ENCODE data around the gene BLACAT1. TPM values are rescaled to one million over a fixed set of nuclear protein-coding genes. Genes with fewer than 3 reads are reported as not detected.

Gene BLACAT1
- total and polyA plus RNA-seq, 9 of the 15 experiments (the other 6 are each of a cell fraction or from before 2014, with no cell fraction given) = 0.10 to 5.9 (median 0.73) TPM

DNA sequence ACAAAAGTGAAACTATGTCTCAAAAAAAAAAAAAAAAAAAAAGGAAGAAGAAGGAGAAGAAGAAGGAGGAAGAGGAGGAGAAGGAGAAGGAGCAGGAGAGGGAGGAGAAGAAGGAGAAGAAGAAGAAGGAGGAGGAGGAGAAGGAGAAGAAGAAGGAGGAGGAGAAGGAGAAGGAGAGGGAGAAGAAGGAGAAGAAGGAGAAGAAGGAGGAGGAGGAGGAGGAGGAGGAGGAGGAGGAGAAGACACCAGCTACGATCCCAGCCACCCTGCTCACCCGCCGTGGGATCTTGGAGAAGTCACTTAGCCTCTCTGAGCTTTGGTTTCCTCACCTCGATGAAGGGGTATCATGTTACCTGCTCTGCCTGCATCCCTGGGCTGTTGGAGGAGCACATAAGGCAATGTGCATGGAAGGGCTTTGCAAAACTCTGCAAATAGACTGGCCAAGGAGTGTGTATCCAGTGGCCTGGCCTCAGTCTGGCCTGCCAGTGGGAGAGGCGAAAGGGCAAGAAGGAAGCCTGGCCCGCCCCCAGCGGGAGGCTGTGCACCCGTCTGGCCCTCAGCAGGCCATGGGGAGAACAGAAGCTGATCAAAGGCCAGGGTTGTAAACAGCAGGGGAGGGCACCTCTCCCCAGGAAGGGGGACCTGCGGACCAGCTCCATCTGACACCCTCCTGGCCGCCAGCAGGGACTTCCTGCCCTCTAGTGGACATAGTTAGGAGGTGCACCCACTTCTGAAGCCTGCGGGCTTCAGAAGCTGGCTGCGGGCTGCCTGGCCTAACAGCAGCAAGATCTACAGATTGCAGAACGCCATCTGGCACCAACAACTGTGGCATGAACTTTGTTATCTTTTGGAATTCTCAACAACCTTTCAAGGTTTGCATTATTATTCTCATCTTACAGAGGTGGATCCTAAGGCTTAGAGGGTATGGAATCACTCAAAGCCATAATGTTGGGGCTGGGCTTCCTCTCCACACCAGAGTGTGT lies 29.4 kb upstream of the BLACAT1 start (continued):
- TF ChIP-seq FOXK2 (conservative IDR thresholded peaks at IDR 0.05 in 1 of 2, IDR thresholded peaks at IDR 0.05 in 1 of 2; ENCODE audit: low read depth in 2 of 2) (0 out of 4 replicates have a peak, but pooled peaks of 1 of the 2 experiments have one; percentile 21), ZNF263 (CRISPR knock-in tag; IDR thresholded peaks at IDR 0.05; ENCODE audit: borderline replicate concordance) (peak; percentile 49; the same call in 1 of the 2 replicates), ZNF384 (IDR thresholded peaks at IDR 0.05; ENCODE audit: low read depth, low read length) (no peak), ZBTB7A (IDR thresholded peaks at IDR 0.05; ENCODE audit: borderline replicate concordance, control insufficient read depth, low read depth, low read length) (peak; percentile 48; the same call in 1 of the 2 replicates), MAZ (CRISPR knock-in tag; conservative IDR thresholded peaks at IDR 0.05 in 1 of 2, IDR thresholded peaks at IDR 0.05 in 1 of 2) (peak; percentile 54 to 57; a peak in 2 of 4 replicates), KDM1A (IDR thresholded peaks at IDR 0.05) (no peak), SMARCA5 (IDR thresholded peaks at IDR 0.05) (no peak), MECOM (CRISPR knock-in tag; IDR thresholded peaks at IDR 0.05) (no peak), PYGO2 (tag; IDR thresholded peaks at IDR 0.05) (no peak), EP300 (IDR thresholded peaks at IDR 0.05; ENCODE audit: low read length) (no peak), MTA3 (IDR thresholded peaks at IDR 0.05; ENCODE audit: borderline replicate concordance) (peak; percentile 44; the same call in 1 of the 2 replicates), HCFC1 (IDR thresholded peaks at IDR 0.05; ENCODE audit: low read depth, low read length) (0 out of 2 replicates have a peak, but pooled peaks have one; percentile 46), HNRNPH1 (optimal IDR thresholded peaks at IDR 0.05; ENCODE audit: low read depth, low read length) (no peak), TEAD4 (IDR thresholded peaks at IDR 0.05; ENCODE audit: low read length) (0 out of 2 replicates have a peak, but pooled peaks have one; percentile 16), TEAD4 (CRISPR knock-in tag; IDR thresholded peaks at IDR 0.05; ENCODE audit: borderline replicate concordance) (no peak), STAG1 (CRISPR knock-in tag; IDR thresholded peaks at IDR 0.05; ENCODE audit: borderline replicate concordance) (peak; percentile 87; the same call in 1 of the 2 replicates), TFAM (CRISPR knock-in tag; conservative IDR thresholded peaks at IDR 0.05) (no peak), HDAC6 (IDR thresholded peaks at IDR 0.05; ENCODE audit: low read depth, low read length) (no peak), ARID2 (IDR thresholded peaks at IDR 0.05) (peak; percentile 86)
- TF ChIP-seq, protein P1, sequence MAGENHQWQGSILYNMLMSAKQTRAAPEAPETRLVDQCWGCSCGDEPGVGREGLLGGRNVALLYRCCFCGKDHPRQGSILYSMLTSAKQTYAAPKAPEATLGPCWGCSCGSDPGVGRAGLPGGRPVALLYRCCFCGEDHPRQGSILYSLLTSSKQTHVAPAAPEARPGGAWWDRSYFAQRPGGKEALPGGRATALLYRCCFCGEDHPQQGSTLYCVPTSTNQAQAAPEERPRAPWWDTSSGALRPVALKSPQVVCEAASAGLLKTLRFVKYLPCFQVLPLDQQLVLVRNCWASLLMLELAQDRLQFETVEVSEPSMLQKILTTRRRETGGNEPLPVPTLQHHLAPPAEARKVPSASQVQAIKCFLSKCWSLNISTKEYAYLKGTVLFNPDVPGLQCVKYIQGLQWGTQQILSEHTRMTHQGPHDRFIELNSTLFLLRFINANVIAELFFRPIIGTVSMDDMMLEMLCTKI (IDR thresholded peaks at IDR 0.05; ENCODE audit: partially characterized antibody) = no peak
- TF ChIP-seq, protein P2, sequence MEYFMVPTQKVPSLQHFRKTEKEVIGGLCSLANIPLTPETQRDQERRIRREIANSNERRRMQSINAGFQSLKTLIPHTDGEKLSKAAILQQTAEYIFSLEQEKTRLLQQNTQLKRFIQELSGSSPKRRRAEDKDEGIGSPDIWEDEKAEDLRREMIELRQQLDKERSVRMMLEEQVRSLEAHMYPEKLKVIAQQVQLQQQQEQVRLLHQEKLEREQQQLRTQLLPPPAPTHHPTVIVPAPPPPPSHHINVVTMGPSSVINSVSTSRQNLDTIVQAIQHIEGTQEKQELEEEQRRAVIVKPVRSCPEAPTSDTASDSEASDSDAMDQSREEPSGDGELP (CRISPR knock-in tag; IDR thresholded peaks at IDR 0.05; ENCODE audit: borderline replicate concordance) = peak; percentile 50; the same call in 1 of the 2 replicates
- TF ChIP-seq, protein P3, sequence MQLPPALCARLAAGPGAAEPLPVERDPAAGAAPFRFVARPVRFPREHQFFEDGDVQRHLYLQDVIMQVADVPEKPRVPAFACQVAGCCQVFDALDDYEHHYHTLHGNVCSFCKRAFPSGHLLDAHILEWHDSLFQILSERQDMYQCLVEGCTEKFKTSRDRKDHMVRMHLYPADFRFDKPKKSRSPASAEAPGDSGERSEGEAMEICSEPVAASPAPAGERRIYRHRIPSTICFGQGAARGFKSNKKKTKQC (CRISPR knock-in tag; IDR thresholded peaks at IDR 0.05) = 0 out of 2 replicates have a peak, but pooled peaks have one; percentile 62
- TF ChIP-seq, protein P4, sequence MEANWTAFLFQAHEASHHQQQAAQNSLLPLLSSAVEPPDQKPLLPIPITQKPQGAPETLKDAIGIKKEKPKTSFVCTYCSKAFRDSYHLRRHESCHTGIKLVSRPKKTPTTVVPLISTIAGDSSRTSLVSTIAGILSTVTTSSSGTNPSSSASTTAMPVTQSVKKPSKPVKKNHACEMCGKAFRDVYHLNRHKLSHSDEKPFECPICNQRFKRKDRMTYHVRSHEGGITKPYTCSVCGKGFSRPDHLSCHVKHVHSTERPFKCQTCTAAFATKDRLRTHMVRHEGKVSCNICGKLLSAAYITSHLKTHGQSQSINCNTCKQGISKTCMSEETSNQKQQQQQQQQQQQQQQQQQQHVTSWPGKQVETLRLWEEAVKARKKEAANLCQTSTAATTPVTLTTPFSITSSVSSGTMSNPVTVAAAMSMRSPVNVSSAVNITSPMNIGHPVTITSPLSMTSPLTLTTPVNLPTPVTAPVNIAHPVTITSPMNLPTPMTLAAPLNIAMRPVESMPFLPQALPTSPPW (CRISPR knock-in tag; IDR thresholded peaks at IDR 0.05) = peak; percentile 59
